ENCODE measurements around the gene TAF9B.

GRCh38 chrX:78105944-78106650 is 33.4 kb downstream of the TAF9B start:
- TF ChIP-seq, protein P1, sequence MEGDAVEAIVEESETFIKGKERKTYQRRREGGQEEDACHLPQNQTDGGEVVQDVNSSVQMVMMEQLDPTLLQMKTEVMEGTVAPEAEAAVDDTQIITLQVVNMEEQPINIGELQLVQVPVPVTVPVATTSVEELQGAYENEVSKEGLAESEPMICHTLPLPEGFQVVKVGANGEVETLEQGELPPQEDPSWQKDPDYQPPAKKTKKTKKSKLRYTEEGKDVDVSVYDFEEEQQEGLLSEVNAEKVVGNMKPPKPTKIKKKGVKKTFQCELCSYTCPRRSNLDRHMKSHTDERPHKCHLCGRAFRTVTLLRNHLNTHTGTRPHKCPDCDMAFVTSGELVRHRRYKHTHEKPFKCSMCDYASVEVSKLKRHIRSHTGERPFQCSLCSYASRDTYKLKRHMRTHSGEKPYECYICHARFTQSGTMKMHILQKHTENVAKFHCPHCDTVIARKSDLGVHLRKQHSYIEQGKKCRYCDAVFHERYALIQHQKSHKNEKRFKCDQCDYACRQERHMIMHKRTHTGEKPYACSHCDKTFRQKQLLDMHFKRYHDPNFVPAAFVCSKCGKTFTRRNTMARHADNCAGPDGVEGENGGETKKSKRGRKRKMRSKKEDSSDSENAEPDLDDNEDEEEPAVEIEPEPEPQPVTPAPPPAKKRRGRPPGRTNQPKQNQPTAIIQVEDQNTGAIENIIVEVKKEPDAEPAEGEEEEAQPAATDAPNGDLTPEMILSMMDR (IDR thresholded peaks at IDR 0.05; ENCODE audit: extremely low read depth in 1 of 2, insufficient read depth in 1 of 2, low read depth in 1 of 2, low read length in 2 of 2): no peak
- TF ChIP-seq EZH2 (IDR thresholded peaks at IDR 0.05; ENCODE audit: borderline replicate concordance, low read depth, low read length, severe bottlenecking) (no peak), POLR2AphosphoS5 (IDR thresholded peaks at IDR 0.05; ENCODE audit: insufficient read depth, low read depth, low read length) (no peak), JUN (IDR thresholded peaks at IDR 0.05; ENCODE audit: borderline replicate concordance, insufficient read depth, insufficient read length, low read depth) (no peak), MYC (IDR thresholded peaks at IDR 0.05; ENCODE audit: low read depth, low read length) (no peak), FOS (IDR thresholded peaks at IDR 0.05; ENCODE audit: borderline replicate concordance, insufficient read depth, low read length) (no peak)

All from endothelial cell of umbilical vein (primary cell).